ENCODE data around the gene HPCAL1.

GRCh38 chr2:10329880-10330699, 27.4 kb downstream of the HPCAL1 start:
- TF ChIP-seq CTCF (IDR thresholded peaks at IDR 0.05) = no peak
- no peak for TF ChIP-seq POLR2AphosphoS5 (IDR thresholded peaks at IDR 0.05)
- TF ChIP-seq POLR2A (IDR thresholded peaks at IDR 0.05; ENCODE audit: low read depth) = no peak
- no peak for TF ChIP-seq EP300 (IDR thresholded peaks at IDR 0.05)
